ENCODE data around the gene MED7.
"Not testable (repeated sequence)": the region's sequence is repeated elsewhere in the genome, so short reads cannot be mapped to it uniquely, and the experiment has no call there.

The MED7 gene

GRCh38 chr5:157142317-157143126 is at the start of gene MED7:
Gene MED7, minus strand, starts transcription at chr5:157142865. Its CDS starts 3,434 bp downstream, at chr5:157139431.
- DNase-seq (ENCODE audit: low read depth in 2 of 2) = peak; percentile 99

- DNase-seq (ENCODE audit: low read depth in 2 of 2) = no peak
These were observed 46.6 kb upstream of the MED7 start for GRCh38 chr5:157189223-157189622.

GRCh38 chr5:157188270-157188669 is 45.6 kb upstream of the MED7 start:
- DNase-seq (ENCODE audit: low read depth in 2 of 2) = no peak

- no peak for DNase-seq (ENCODE audit: low read depth in 2 of 2)
These were observed 44.5 kb upstream of the MED7 start for GRCh38 chr5:157187046-157187754.

GRCh38 chr5:157186309-157187045 is 43.8 kb upstream of the MED7 start:
- DNase-seq (ENCODE audit: low read depth in 2 of 2) = no peak

GRCh38 chr5:157185122-157185521 is 42.5 kb upstream of the MED7 start:
- DNase-seq (ENCODE audit: low read depth in 2 of 2) = not testable (repeated sequence)

GRCh38 chr5:157184117-157184670 is 41.5 kb upstream of the MED7 start:
- no peak for DNase-seq (ENCODE audit: low read depth in 2 of 2)

- DNase-seq (ENCODE audit: low read depth in 2 of 2) = no peak
These were observed 39.6 kb upstream of the MED7 start for GRCh38 chr5:157182143-157182757.

- no peak for DNase-seq (ENCODE audit: low read depth in 2 of 2)
These were observed 38.0 kb upstream of the MED7 start, which contains the start of gene ITK for GRCh38 chr5:157180374-157181264. Gene ITK, plus strand, starts transcription at chr5:157180840. Its CDS starts 138 bp downstream, at chr5:157180978.

GRCh38 chr5:157178966-157179365 is 36.3 kb upstream of the MED7 start:
- no peak for DNase-seq (ENCODE audit: low read depth in 2 of 2)

GRCh38 chr5:157177953-157178352 is 35.3 kb upstream of the MED7 start:
- DNase-seq (ENCODE audit: low read depth in 2 of 2) = no peak

GRCh38 chr5:157175071-157175612 is 32.5 kb upstream of the MED7 start:
- DNase-seq (ENCODE audit: low read depth in 2 of 2) = no peak

GRCh38 chr5:157172403-157172802 is 29.7 kb upstream of the MED7 start:
- DNase-seq (ENCODE audit: low read depth in 2 of 2) = no peak

- no peak for DNase-seq (ENCODE audit: low read depth in 2 of 2)
These were observed 25.6 kb upstream of the MED7 start for GRCh38 chr5:157168286-157168685.

- peak; percentile 76 to 78 for DNase-seq (ENCODE audit: low read depth in 2 of 2)
These were observed 24.6 kb upstream of the MED7 start for GRCh38 chr5:157167214-157167621.

GRCh38 chr5:157166214-157167213 is 23.8 kb upstream of the MED7 start, which contains the start of gene GARIN3:
Gene GARIN3, minus strand, starts transcription at chr5:157166264. Its CDS starts 96 bp downstream, at chr5:157166168.
- no peak for DNase-seq (ENCODE audit: low read depth in 2 of 2)

GRCh38 chr5:157165668-157166067 is 23.0 kb upstream of the MED7 start:
- no peak for DNase-seq (ENCODE audit: low read depth in 2 of 2)

- DNase-seq (ENCODE audit: low read depth in 2 of 2) = no peak
These were observed 22.6 kb upstream of the MED7 start for GRCh38 chr5:157165261-157165660.

- DNase-seq (ENCODE audit: low read depth in 2 of 2) = no peak
These were observed 21.9 kb upstream of the MED7 start for GRCh38 chr5:157164521-157164920.

Measured in fibroblast of skin of left quadriceps (primary cell).